ENCODE data around the gene SFTA2. TPM values are rescaled to one million over a fixed set of nuclear protein-coding genes. Genes with fewer than 3 reads are reported as not detected.

Gene SFTA2
- total and polyA plus RNA-seq, 2 of the 8 experiments (the other 6 are each of a cell fraction or from before 2014, with no cell fraction given): not detected

- no peak for TF ChIP-seq FOSL1 (IDR thresholded peaks at IDR 0.05; ENCODE audit: insufficient read depth, low read depth, low read length)
Measured at GRCh38 chr6:30893001-30893591, 38.9 kb downstream of the SFTA2 start (continued).
